A673 (cell line): ENCODE measurements around the gene SLC4A4. TPM values are rescaled to one million over a fixed set of nuclear protein-coding genes. Genes with fewer than 3 reads are reported as not detected.
"Not testable (repeated sequence)": the region's sequence is repeated elsewhere in the genome, so short reads cannot be mapped to it uniquely, and the experiment has no call there.

ENCODE experiments used
- BruUV-seq: library from RNA; stranded (reverse); fragments of 400-500 nt; replicated peaks from 2 replicates; lab custom pipeline; 2021; lab: Mats Ljungman, UMichigan
- CTCF ChIA-PET: fragments of 300-600 bp; sonication (Branson Sonifier 250); formaldehyde crosslinking; loops from one replicate; lab custom pipeline; 2022; ENCODE audit warnings: antibody characterized with exemption; lab: Charles Lee
- POLR2A ChIA-PET: fragments of 300-600 bp; sonication (Branson Sonifier 250); formaldehyde crosslinking; loops from one replicate; lab custom pipeline; 2022; ENCODE audit warnings: antibody characterized with exemption; ENCODE audit not compliant: low non-redundant PET; lab: Charles Lee
- DNase-seq: peaks from one replicate; pipeline ENCODE4 v3.0.0-alpha.2; 2015; ENCODE audit warnings: low spot score
- H3K27ac ChIP-seq: fragments of 200-600 bp; sonication (generic); 2 replicates; pipeline ENCODE4 v1.5.1; 2016; ENCODE audit warnings: mixed run types, low read depth, mild to moderate bottlenecking, mixed read lengths, antibody characterized with exemption, low read length; ENCODE audit not compliant: poor library complexity, severe bottlenecking
- H3K27me3 ChIP-seq: fragments of 200-600 bp; sonication (generic); replicated peaks from 2 replicates; pipeline ENCODE4 v1.6.1; 2017; ENCODE audit warnings: mixed run types, low read depth, mild to moderate bottlenecking, mixed read lengths, antibody characterized with exemption, low read length; ENCODE audit not compliant: insufficient read depth, poor library complexity
- H3K36me3 ChIP-seq: fragments of 200-600 bp; sonication (generic); 2 replicates; pipeline ENCODE4 v1.6.1; 2016; ENCODE audit warnings: mixed run types, mild to moderate bottlenecking, mixed read lengths, antibody characterized with exemption, low read length; ENCODE audit not compliant: insufficient read depth, poor library complexity, severe bottlenecking
- H3K4me1 ChIP-seq: fragments of 200-600 bp; sonication (generic); 2 replicates; pipeline ENCODE4 v1.6.1; 2017; ENCODE audit warnings: mixed run types, mild to moderate bottlenecking, mixed read lengths, antibody characterized with exemption, low read length; ENCODE audit not compliant: insufficient read depth, poor library complexity, severe bottlenecking
- H3K4me3 ChIP-seq: fragments of 200-600 bp; sonication (generic); 2 replicates; pipeline ENCODE4 v1.5.1; 2016; ENCODE audit warnings: low read depth, mixed run types, mild to moderate bottlenecking, mixed read lengths, low read length; ENCODE audit not compliant: poor library complexity, severe bottlenecking
- H3K9me3 ChIP-seq: fragments of 200-600 bp; sonication (generic); 2 replicates; pipeline ENCODE4 v1.6.1; 2016; ENCODE audit warnings: mixed run types, low read depth, mild to moderate bottlenecking, mixed read lengths, antibody characterized with exemption, low read length; ENCODE audit not compliant: poor library complexity, severe bottlenecking
- CTCF ChIP-seq: fragments of 300-800, 200-600 bp; sonication (generic); conservative IDR thresholded peaks from 2 replicates; pipeline ENCODE4 v1.5.1; 2017; ENCODE audit warnings: low read depth, mild to moderate bottlenecking, antibody characterized with exemption, low read length, moderate library complexity, mixed read lengths
- EZH2 ChIP-seq: fragments of 200-600 bp; sonication (generic); IDR thresholded peaks from 2 replicates; pipeline ENCODE4 v1.6.1; 2017; ENCODE audit warnings: borderline replicate concordance, low read depth, mild to moderate bottlenecking, mixed read lengths, antibody characterized with exemption, low read length; ENCODE audit not compliant: poor library complexity, severe bottlenecking
- intact Hi-C: fragments of 100-400 bp; cut with micrococcal nuclease; formaldehyde crosslinking; loops from one replicate; pipeline ENCODE4 v1.10.0; 2022; ENCODE audit not compliant: unreplicated experiment
- total RNA-seq: library from RNA; stranded (reverse); gene quantifications from 2 replicates; pipeline ENCODE4 v1.2.3, GENCODE V29; 2021

SLC4A4 gene
- total RNA-seq, 1 experiment from 2014 or later, result 1.2 TPM

- TF ChIP-seq CTCF (no peak), EZH2 (no peak)
- no peak overlapping the region for H3K4me3 ChIP-seq
- H3K4me1 ChIP-seq, result no peaks in the 10 kb centered on the region
- H3K9me3 ChIP-seq, result no peaks in the 10 kb centered on the region
- POLR2A ChIA-PET, result no interaction called here
- H3K27me3 ChIP-seq, result no peaks in the 10 kb centered on the region
- DNase-seq, result peak; percentile 36
- H3K27ac ChIP-seq, result no peak overlapping the region
- intact Hi-C loops, result no loop called here
- H3K36me3 ChIP-seq, result no peaks in the 10 kb centered on the region
- CTCF ChIA-PET, result no interaction called here
- BruUV-seq, result no TSS peak
Observed at GRCh38 chr4:71406459-71406963, 67.7 kb downstream of the SLC4A4 start.

- H3K4me1 ChIP-seq, DNase-seq, H3K27me3 ChIP-seq, intact Hi-C loops, CTCF ChIA-PET, BruUV-seq, H3K36me3 ChIP-seq, POLR2A ChIA-PET, H3K4me3 ChIP-seq, H3K27ac ChIP-seq, H3K9me3 ChIP-seq: not testable (repeated sequence)
Observed at GRCh38 chr4:71408961-71409360, 70.1 kb downstream of the SLC4A4 start.

- no TSS peak for BruUV-seq
- Histone ChIP-seq H3K9me3 (no peaks in the 10 kb centered on the region), H3K36me3 (no peaks in the 10 kb centered on the region), H3K27me3 (no peaks in the 10 kb centered on the region), H3K4me1 (no peaks in the 10 kb centered on the region), H3K4me3 (no peak overlapping the region), H3K27ac (no peak overlapping the region)
- DNase-seq, result no peak
- POLR2A ChIA-PET, result no interaction called here
- CTCF ChIA-PET, result no interaction called here
- intact Hi-C loops, result no loop called here
- no peak for TF ChIP-seq CTCF
- TF ChIP-seq EZH2, result no peak
Observed at GRCh38 chr4:71411981-71412380, 73.2 kb downstream of the SLC4A4 start.

- Histone ChIP-seq H3K36me3 (no peaks in the 10 kb centered on the region), H3K27me3 (no peaks in the 10 kb centered on the region), H3K4me1 (no peaks in the 10 kb centered on the region), H3K4me3 (no peak overlapping the region), H3K9me3 (no peaks in the 10 kb centered on the region), H3K27ac (no peak overlapping the region)
- no TSS peak for BruUV-seq
- ChIA-PET POLR2A (no interaction called here), CTCF (no interaction called here)
- TF ChIP-seq EZH2 (no peak), CTCF (no peak)
- intact Hi-C loops, result no loop called here
- no peak for DNase-seq
Observed at GRCh38 chr4:71415491-71415890, 76.7 kb downstream of the SLC4A4 start.
